HCT116 (cell line): Measurements from ENCODE around the gene B4GALNT4. TPM values are rescaled to one million over a fixed set of nuclear protein-coding genes. Genes with fewer than 3 reads are reported as not detected.

Source experiments
- ATAC-seq: fragments of 200-7000 bp; cut with Tn5 transposase; 2 replicates; pipeline ENCODE4 v1.9.1; 2020; ENCODE audit warnings: mild to moderate bottlenecking, moderate library complexity
- BruUV-seq: library from RNA; stranded (reverse); fragments of 400-500 nt; replicated peaks from 2 replicates; lab custom pipeline; 2021; lab: Mats Ljungman, UMichigan
- CTCF ChIA-PET: fragments of 300-600 bp; sonication (Branson Sonifier 250); formaldehyde crosslinking; loops from one replicate; lab custom pipeline; 2021; ENCODE audit warnings: antibody characterized with exemption; lab: Charles Lee
- POLR2A ChIA-PET: fragments of 300-600, 350-600 bp; sonication (Branson Sonifier 250); formaldehyde crosslinking; loops from one replicate; lab custom pipeline; 2021; ENCODE audit warnings: antibody characterized with exemption; lab: Charles Lee
- RAD21 ChIA-PET, 2 experiments: fragments of 300-600 bp; sonication (Branson Sonifier 250); formaldehyde crosslinking; loops; one replicate each; lab custom pipeline; 2023; ENCODE audit warnings: low total read pairs in 2 of 2; ENCODE audit not compliant: uncharacterized antibody in 2 of 2, unreplicated experiment in 2 of 2, low non-redundant PET in 1 of 2; lab: Charles Lee
- DNase-seq: peaks from one replicate; pipeline ENCODE4 v3.0.0-alpha.2; 2010; ENCODE audit warnings: low read depth, low spot score
- H2AFZ ChIP-seq: fragments of 200-600 bp; shearing (Covaris generic), sonication (generic); 2 replicates; pipeline ENCODE4 v1.6.1; 2017; ENCODE audit warnings: low read depth, mixed run types, mixed read lengths, antibody characterized with exemption, low read length; ENCODE audit not compliant: poor library complexity, severe bottlenecking
- H3K27ac ChIP-seq: 2 replicates; pipeline ENCODE4 v1.5.1; 2012; ENCODE audit warnings: low read depth, low read length
- H3K27me3 ChIP-seq: fragments of 200-600 bp; sonication (generic); 2 replicates; pipeline ENCODE4 v1.6.1; 2016; ENCODE audit warnings: mixed run types, low read length, mixed read lengths; ENCODE audit not compliant: insufficient read depth
- H3K36me3 ChIP-seq, 2 experiments: fragments of 200-500 bp in 1 of 2; fragments of 200-600 bp in 1 of 2; sonication (Bioruptor generic) in 1 of 2; sonication (generic) in 1 of 2; 2 replicates each; pipeline versions ENCODE4 v1.5.1 to v1.6.1; 2014 to 2016; ENCODE audit warnings: low read length in 2 of 2, inconsistent platforms in 1 of 2, mixed read lengths in 1 of 2, mixed run types in 1 of 2; ENCODE audit not compliant: insufficient read depth in 2 of 2, control insufficient read depth in 1 of 2
- H3K4me1 ChIP-seq, 2 experiments: fragments of 200-600 bp in 1 of 2; sonication (generic) in 1 of 2; 2 replicates each; pipeline versions ENCODE4 v1.5.1 to v1.6.1; 2012 to 2017; ENCODE audit warnings: low read length in 2 of 2, inconsistent platforms in 1 of 2, mild to moderate bottlenecking in 1 of 2, mixed read lengths in 1 of 2, mixed run types in 1 of 2, moderate library complexity in 1 of 2; ENCODE audit not compliant: insufficient read depth in 2 of 2, control insufficient read depth in 1 of 2
- H3K4me2 ChIP-seq: fragments of 200-600 bp; sonication (generic); 2 replicates; pipeline ENCODE4 v1.6.1; 2017; ENCODE audit warnings: mixed run types, low read length, mixed read lengths
- H3K4me3 ChIP-seq, 2 experiments: fragments of 200-600 bp in 1 of 2; sonication (generic) in 1 of 2; replicated peaks in 1 of 2; 2 replicates each; pipeline ENCODE4 v1.5.1; 2011 to 2016; ENCODE audit warnings: low read length in 2 of 2, control low read depth in 1 of 2, low read depth in 1 of 2, mild to moderate bottlenecking in 1 of 2, mixed read lengths in 1 of 2, mixed run types in 1 of 2
- H3K79me2 ChIP-seq: fragments of 200-600 bp; sonication (generic); 2 replicates; pipeline ENCODE4 v1.6.1; 2017; ENCODE audit warnings: mild to moderate bottlenecking, mixed run types, low read length, moderate library complexity, mixed read lengths; ENCODE audit not compliant: insufficient read depth
- H3K9ac ChIP-seq: fragments of 200-600 bp; sonication (generic); 2 replicates; pipeline ENCODE4 v1.6.1; 2016; ENCODE audit warnings: low read length, mixed read lengths
- H3K9me2 ChIP-seq: fragments of 200-600 bp; sonication (generic), shearing (Covaris generic); 2 replicates; pipeline ENCODE4 v1.6.1; 2017; ENCODE audit warnings: mixed run types, mild to moderate bottlenecking, moderate library complexity; ENCODE audit not compliant: insufficient read depth
- H3K9me3 ChIP-seq, 2 experiments: fragments of 200-500 bp in 1 of 2; fragments of 200-600 bp in 1 of 2; sonication (Bioruptor generic) in 1 of 2; sonication (generic) in 1 of 2; 2 replicates each; pipeline ENCODE4 v1.6.1; 2014 to 2017; ENCODE audit warnings: low read length in 2 of 2, mixed read lengths in 2 of 2, inconsistent platforms in 1 of 2, low read depth in 1 of 2, mild to moderate bottlenecking in 1 of 2, mixed run types in 1 of 2, moderate library complexity in 1 of 2; ENCODE audit not compliant: control insufficient read depth in 1 of 2, insufficient read depth in 1 of 2
- H4K20me1 ChIP-seq: fragments of 200-600 bp; sonication (generic), shearing (Covaris generic); 2 replicates; pipeline ENCODE4 v1.6.1; 2017; ENCODE audit warnings: mixed run types, mild to moderate bottlenecking, moderate library complexity; ENCODE audit not compliant: insufficient read depth
- CBX3 ChIP-seq: IDR thresholded peaks from 2 replicates; pipeline ENCODE4 v1.6.1; 2012; ENCODE audit warnings: low read depth
- CTCF ChIP-seq, 3 experiments: fragments of 200-600 bp in 1 of 3; sonication (generic) in 1 of 3; IDR thresholded peaks in 2 of 3; conservative IDR thresholded peaks in 1 of 3; 2 replicates each; pipeline ENCODE4 v1.5.1; 2012 to 2017; ENCODE audit warnings: low read depth in 2 of 3, low read length in 2 of 3, antibody characterized with exemption in 1 of 3, borderline replicate concordance in 1 of 3, control low read depth in 1 of 3, mild to moderate bottlenecking in 1 of 3, mixed read lengths in 1 of 3, mixed run types in 1 of 3, moderate library complexity in 1 of 3; ENCODE audit not compliant: insufficient read depth in 1 of 3
- EGR1 ChIP-seq: IDR thresholded peaks from 2 replicates; pipeline ENCODE4 v1.6.1; 2012; ENCODE audit warnings: low read depth
- EZH2 ChIP-seq: fragments of 200-600 bp; sonication (generic); IDR thresholded peaks from 2 replicates; pipeline ENCODE4 v1.6.1; 2017; ENCODE audit warnings: antibody characterized with exemption, mixed run types
- FOSL1 ChIP-seq: IDR thresholded peaks from 2 replicates; pipeline ENCODE4 v1.6.1; 2012; ENCODE audit warnings: low read depth
- REST ChIP-seq: IDR thresholded peaks from 2 replicates; pipeline ENCODE4 v1.6.1; 2012; ENCODE audit warnings: low read depth
- SIN3A ChIP-seq: IDR thresholded peaks from 2 replicates; pipeline ENCODE4 v1.6.1; 2012; ENCODE audit warnings: low read depth
- SRF ChIP-seq: IDR thresholded peaks from 2 replicates; pipeline ENCODE4 v1.6.1; 2012; ENCODE audit warnings: low read depth
- ZFX ChIP-seq: fragments of 450-650 bp; IDR thresholded peaks from 2 replicates; pipeline ENCODE4 v1.6.1; 2017
- intact Hi-C: fragments of 100-400 bp; cut with micrococcal nuclease; formaldehyde crosslinking; loops from 2 replicates; pipeline ENCODE4 v1.10.0; 2022
- total RNA-seq: library from RNA; stranded (reverse); gene quantifications from one replicate; pipeline ENCODE4 v1.2.1, GENCODE V29; 2021; ENCODE audit not compliant: unreplicated experiment

The B4GALNT4 gene
- total RNA-seq, 1 experiment from 2014 or later: 54.3 TPM

GRCh38 chr11:418343-419247 is 49.3 kb downstream of the B4GALNT4 start:
- ChIA-PET RAD21 (no interaction called here), CTCF (no interaction called here), POLR2A (no interaction called here)
- Histone ChIP-seq H4K20me1 (no peaks in the 10 kb centered on the region), H3K9me2 (no peaks in the 10 kb centered on the region), H2AFZ (no peak overlapping the region), H3K4me3 (no peak overlapping the region), H3K4me2 (no peak overlapping the region), H3K27me3 (no peaks in the 10 kb centered on the region), H3K9ac (no peak overlapping the region), H3K79me2 (no peaks in the 10 kb centered on the region; the same call in 1 of the 2 replicates), H3K9me3 (no peaks in the 10 kb centered on the region), H3K4me1 (peaks cover 19 to 33% of the 10 kb centered on the region in 2 experiments), H3K27ac (no peak overlapping the region), H3K36me3 (no peaks in the 10 kb centered on the region)
- TF ChIP-seq CTCF (IDR thresholded peaks at IDR 0.05 in 2 of 3, conservative IDR thresholded peaks at IDR 0.05 in 1 of 3; ENCODE audit: borderline replicate concordance in 1 of 3, insufficient read depth in 1 of 3, low read depth in 2 of 3, low read length in 2 of 3): no peak
- no peak for TF ChIP-seq SRF
- no peak for TF ChIP-seq SIN3A
- no peak for TF ChIP-seq EZH2
- TF ChIP-seq CBX3: no peak
- TF ChIP-seq FOSL1: no peak
- TF ChIP-seq ZFX: no peak
- TF ChIP-seq REST: no peak
- no peak for TF ChIP-seq EGR1
- DNase-seq (no peak), ATAC-seq (no peak)
- intact Hi-C loops: no loop called here
- BruUV-seq: no TSS peak
